Activated CD4-positive, alpha-beta T cell treated with anti-CD3 and anti-CD28 coated beads for 4 hours (primary cell): Measurements from ENCODE around the gene TLE4.
"Not testable (repeated sequence)": the region's sequence is repeated elsewhere in the genome, so short reads cannot be mapped to it uniquely, and the experiment has no call there.

Experiments used
- DNase-seq, 2 donors: peaks; one replicate each; pipeline ENCODE4 v3.0.0-alpha.2; 2020

Gene TLE4

GRCh38 chr9:79745752-79746336 is 174.1 kb downstream of the TLE4 start:
- DNase-seq = no peak

GRCh38 chr9:79751895-79752466 is 180.2 kb downstream of the TLE4 start:
- DNase-seq = not testable (repeated sequence)

- DNase-seq = no peak
Observed at GRCh38 chr9:79756414-79756813, 184.6 kb downstream of the TLE4 start.

GRCh38 chr9:79757074-79757473 is 185.3 kb downstream of the TLE4 start:
- DNase-seq = no peak

GRCh38 chr9:79757881-79758669 is 186.3 kb downstream of the TLE4 start:
- no peak for DNase-seq

- no peak for DNase-seq
Observed at GRCh38 chr9:79759460-79759859, 187.7 kb downstream of the TLE4 start.

GRCh38 chr9:79762070-79762469 is 190.3 kb downstream of the TLE4 start:
- no peak for DNase-seq

- no peak for DNase-seq
Observed at GRCh38 chr9:79763671-79764285, 192.0 kb downstream of the TLE4 start.

- DNase-seq = no peak
Observed at GRCh38 chr9:79764374-79764773, 192.6 kb downstream of the TLE4 start.

- no peak for DNase-seq
Observed at GRCh38 chr9:79765466-79765865, 193.7 kb downstream of the TLE4 start.

- no peak for DNase-seq
Observed at GRCh38 chr9:79766091-79766490, 194.3 kb downstream of the TLE4 start.

GRCh38 chr9:79768194-79768593 is 196.4 kb downstream of the TLE4 start:
- DNase-seq = no peak

GRCh38 chr9:79769476-79770275 is 197.9 kb downstream of the TLE4 start:
- DNase-seq = no peak

GRCh38 chr9:79774356-79774755 is 202.6 kb downstream of the TLE4 start:
- no peak for DNase-seq
